Peyer's patch (tissue), 4 donors: ENCODE results near the gene WWOX. TPM values are rescaled to one million over a fixed set of nuclear protein-coding genes. Genes with fewer than 3 reads are reported as not detected.

Experiments
- DNase-seq, 3 donors: peaks; one replicate each; pipeline ENCODE4 v3.0.0-alpha.2; 2017 to 2019
- H3K27ac ChIP-seq, 4 donors: fragments of 200-600 bp; sonication (generic); one replicate each; pipeline ENCODE4 v1.5.1; 2016 to 2019
- H3K27me3 ChIP-seq, 2 donors: fragments of 200-600 bp; sonication (generic); one replicate each; pipeline ENCODE4 v1.5.1; 2019
- H3K36me3 ChIP-seq, 3 donors: fragments of 200-600 bp; sonication (generic); one replicate each; pipeline ENCODE4 v1.5.1; 2016 to 2019
- H3K4me1 ChIP-seq, 4 donors: fragments of 200-600 bp; sonication (generic); one replicate each; pipeline ENCODE4 v1.5.1; 2016 to 2019
- H3K4me3 ChIP-seq, 4 donors: fragments of 200-600 bp; sonication (generic); 1 replicate in 3 of 4; 2 replicates in 1 of 4; pipeline ENCODE4 v1.5.1; 2016 to 2019; ENCODE audit warnings: mild to moderate bottlenecking in 1 of 4
- H3K9me3 ChIP-seq, 4 donors: fragments of 200-600 bp; sonication (generic); one replicate each; pipeline ENCODE4 v1.5.1; 2016 to 2019; ENCODE audit warnings: mild to moderate bottlenecking in 1 of 4
- CTCF ChIP-seq, 6 experiments: fragments of 450-650 bp in 4 of 6; fragments of 200-600 bp in 2 of 6; sonication (generic) in 1 of 6; IDR thresholded peaks; one replicate each; pipeline ENCODE4 v1.5.1; 2017 to 2019; ENCODE audit warnings: antibody characterized with exemption in 6 of 6, mild to moderate bottlenecking in 3 of 6, moderate library complexity in 1 of 6
- POLR2A ChIP-seq, 2 donors: fragments of 450-650 bp; IDR thresholded peaks; one replicate each; pipeline ENCODE4 v1.5.1; 2017; ENCODE audit warnings: antibody characterized with exemption in 2 of 2, mild to moderate bottlenecking in 2 of 2, moderate library complexity in 2 of 2
- total RNA-seq, 4 donors: library from RNA; depleted of rRNA; stranded (reverse); fragments of >200 nt; gene quantifications; one replicate each; pipeline ENCODE4 v1.1.0, GENCODE V29; 2016

The WWOX gene
- total RNA-seq, 4 donors from 2014 or later: 17.3 to 197 (median 57.5) TPM

GRCh38 chr16:78576941-78577340 lies 477.5 kb downstream of the WWOX start:
- Histone ChIP-seq H3K4me3 (no peak overlapping the region), H3K27me3 (no peaks in the 10 kb centered on the region), H3K9me3 (peaks cover 0 to 3% (median 0%) of the 10 kb centered on the region in 4 donors), H3K27ac (no peak overlapping the region), H3K4me1 (no peaks in the 10 kb centered on the region), H3K36me3 (no peaks in the 10 kb centered on the region)
- TF ChIP-seq CTCF (IDR thresholded peaks at IDR 0.05): no peak
- no peak for TF ChIP-seq POLR2A (IDR thresholded peaks at IDR 0.05)
- no peak for DNase-seq

GRCh38 chr16:78577630-78578029 lies 478.2 kb downstream of the WWOX start:
- H3K9me3 ChIP-seq: peaks cover 0 to 3% (median 0%) of the 10 kb centered on the region in 4 donors
- DNase-seq: no peak
- no peak overlapping the region for H3K27ac ChIP-seq
- TF ChIP-seq CTCF (IDR thresholded peaks at IDR 0.05) (no peak), POLR2A (IDR thresholded peaks at IDR 0.05) (no peak)
- H3K36me3 ChIP-seq: no peaks in the 10 kb centered on the region
- no peaks in the 10 kb centered on the region for H3K4me1 ChIP-seq
- no peak overlapping the region for H3K4me3 ChIP-seq
- H3K27me3 ChIP-seq: no peaks in the 10 kb centered on the region

GRCh38 chr16:78579020-78579419 lies 479.6 kb downstream of the WWOX start:
- TF ChIP-seq POLR2A (IDR thresholded peaks at IDR 0.05) (no peak), CTCF (IDR thresholded peaks at IDR 0.05) (no peak)
- no peak for DNase-seq
- H3K36me3 ChIP-seq: no peaks in the 10 kb centered on the region

GRCh38 chr16:78583441-78583840 lies 484.0 kb downstream of the WWOX start:
- Histone ChIP-seq H3K27ac (no peak overlapping the region), H3K36me3 (no peaks in the 10 kb centered on the region), H3K4me3 (no peak overlapping the region), H3K4me1 (no peaks in the 10 kb centered on the region), H3K27me3 (no peaks in the 10 kb centered on the region), H3K9me3 (no peaks in the 10 kb centered on the region)
- TF ChIP-seq POLR2A (IDR thresholded peaks at IDR 0.05) (no peak), CTCF (IDR thresholded peaks at IDR 0.05) (no peak)
- no peak for DNase-seq

More at GRCh38 chr16:78579020-78579419, 479.6 kb downstream of the WWOX start:
- H3K4me3 ChIP-seq: no peak overlapping the region
- no peak overlapping the region for H3K27ac ChIP-seq
- no peaks in the 10 kb centered on the region for H3K4me1 ChIP-seq
- no peaks in the 10 kb centered on the region for H3K27me3 ChIP-seq
- H3K9me3 ChIP-seq: peaks cover 0 to under 1% (median 0%) of the 10 kb centered on the region in 4 donors

- no peak for TF ChIP-seq POLR2A (IDR thresholded peaks at IDR 0.05)
- TF ChIP-seq CTCF (IDR thresholded peaks at IDR 0.05): no peak
- H3K4me3 ChIP-seq: no peak overlapping the region
- H3K27ac ChIP-seq: no peak overlapping the region
- DNase-seq: no peak
- H3K4me1 ChIP-seq: no peaks in the 10 kb centered on the region
- no peaks in the 10 kb centered on the region for H3K36me3 ChIP-seq
- H3K9me3 ChIP-seq: no peaks in the 10 kb centered on the region
- no peaks in the 10 kb centered on the region for H3K27me3 ChIP-seq
Observed at GRCh38 chr16:78584213-78584860, 484.9 kb downstream of the WWOX start.
